Testis (tissue), 2 donors: ENCODE results near the gene RPS21.

Experiments
- POLR2A ChIP-seq: fragments of 450-650 bp; IDR thresholded peaks from one replicate; pipeline ENCODE4 v1.6.1; 2017; ENCODE audit warnings: antibody characterized with exemption, mild to moderate bottlenecking, moderate library complexity
- TF ChIP-seq, protein P1 (sequence below), 3 experiments: fragments of 450-650 bp in 2 of 3; fragments of 200-600 bp in 1 of 3; sonication (generic) in 1 of 3; IDR thresholded peaks; one replicate each; pipeline ENCODE4 v1.5.1; 2016 to 2019; ENCODE audit warnings: antibody characterized with exemption in 3 of 3, mild to moderate bottlenecking in 2 of 3, moderate library complexity in 1 of 3

DNA sequence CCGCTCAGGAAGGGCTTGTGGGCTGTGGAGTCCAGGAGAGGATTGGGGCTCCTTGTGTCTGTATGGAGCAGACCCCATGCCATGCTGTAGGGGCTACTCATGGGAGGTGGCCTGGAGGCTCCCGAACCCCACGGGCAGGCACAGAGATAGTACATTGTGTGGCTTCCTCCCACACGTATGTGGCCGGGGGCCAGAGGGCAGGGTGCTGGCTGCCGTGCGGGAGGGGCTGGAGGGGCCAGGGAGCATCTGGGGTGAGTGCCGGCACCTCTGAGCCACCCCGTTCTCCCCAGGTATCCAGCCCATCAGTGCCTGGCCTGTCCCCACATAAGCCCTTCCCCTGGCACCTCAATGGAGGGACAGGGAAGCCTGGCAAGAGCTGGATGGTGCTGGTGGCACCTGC is 32.9 kb downstream of the RPS21 start:
- TF ChIP-seq, protein P1, sequence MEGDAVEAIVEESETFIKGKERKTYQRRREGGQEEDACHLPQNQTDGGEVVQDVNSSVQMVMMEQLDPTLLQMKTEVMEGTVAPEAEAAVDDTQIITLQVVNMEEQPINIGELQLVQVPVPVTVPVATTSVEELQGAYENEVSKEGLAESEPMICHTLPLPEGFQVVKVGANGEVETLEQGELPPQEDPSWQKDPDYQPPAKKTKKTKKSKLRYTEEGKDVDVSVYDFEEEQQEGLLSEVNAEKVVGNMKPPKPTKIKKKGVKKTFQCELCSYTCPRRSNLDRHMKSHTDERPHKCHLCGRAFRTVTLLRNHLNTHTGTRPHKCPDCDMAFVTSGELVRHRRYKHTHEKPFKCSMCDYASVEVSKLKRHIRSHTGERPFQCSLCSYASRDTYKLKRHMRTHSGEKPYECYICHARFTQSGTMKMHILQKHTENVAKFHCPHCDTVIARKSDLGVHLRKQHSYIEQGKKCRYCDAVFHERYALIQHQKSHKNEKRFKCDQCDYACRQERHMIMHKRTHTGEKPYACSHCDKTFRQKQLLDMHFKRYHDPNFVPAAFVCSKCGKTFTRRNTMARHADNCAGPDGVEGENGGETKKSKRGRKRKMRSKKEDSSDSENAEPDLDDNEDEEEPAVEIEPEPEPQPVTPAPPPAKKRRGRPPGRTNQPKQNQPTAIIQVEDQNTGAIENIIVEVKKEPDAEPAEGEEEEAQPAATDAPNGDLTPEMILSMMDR (IDR thresholded peaks at IDR 0.05), result no peak
- no peak for TF ChIP-seq POLR2A
